SK-N-SH treated with all-trans-retinoic acid at 6 μM for 48 hours (cell line): ENCODE data around the gene TMEM119.

Experiments used
- ATAC-seq: fragments of 200-7000 bp; cut with Tn5 transposase; 3 replicates; pipeline ENCODE4 v1.9.1; 2020; ENCODE audit warnings: mild to moderate bottlenecking, moderate library complexity
- ARNTL ChIP-seq: fragments of 450-650 bp; formaldehyde crosslinking; IDR thresholded peaks from 2 replicates; pipeline ENCODE4 v1.5.0; 2020; ENCODE audit warnings: low read depth, mild to moderate bottlenecking, moderate library complexity, borderline replicate concordance
- BACH2 ChIP-seq: fragments of 250-450 bp; sonication (Bioruptor Pico); IDR thresholded peaks from 2 replicates; pipeline ENCODE4 v1.9.0; 2021; ENCODE audit warnings: mild to moderate bottlenecking, borderline replicate concordance
- CREB5 ChIP-seq: fragments of 250-450 bp; sonication (Bioruptor Pico); IDR thresholded peaks from 2 replicates; pipeline ENCODE4 v1.5.1; 2020; ENCODE audit warnings: low read depth, mild to moderate bottlenecking, moderate library complexity
- CSDC2 ChIP-seq: fragments of 250-450 bp; sonication (Bioruptor Pico); IDR thresholded peaks from 2 replicates; pipeline ENCODE4 v1.5.0; 2020; ENCODE audit warnings: mild to moderate bottlenecking, moderate library complexity
- CSRNP3 ChIP-seq: fragments of 250-450 bp; sonication (Bioruptor Pico); IDR thresholded peaks from 2 replicates; pipeline ENCODE4 v1.5.1; 2021; ENCODE audit warnings: mild to moderate bottlenecking, moderate library complexity
- ESRRG ChIP-seq: fragments of 250-450 bp; sonication (Bioruptor Pico); IDR thresholded peaks from 2 replicates; pipeline ENCODE4 v1.6.1; 2021; ENCODE audit warnings: mild to moderate bottlenecking
- GLIS3 ChIP-seq: fragments of 250-450 bp; sonication (Bioruptor Pico); IDR thresholded peaks from 2 replicates; pipeline ENCODE4 v1.5.0; 2020; ENCODE audit warnings: mild to moderate bottlenecking, moderate library complexity
- ISL1 ChIP-seq: fragments of 250-450 bp; sonication (Bioruptor Pico); IDR thresholded peaks from 2 replicates; pipeline ENCODE4 v2.1.2; 2022; ENCODE audit warnings: mild to moderate bottlenecking, moderate library complexity
- OSR1 ChIP-seq: fragments of 250-450 bp; sonication (Bioruptor Pico); IDR thresholded peaks from 2 replicates; pipeline ENCODE4 v1.8.0; 2022; ENCODE audit warnings: moderate library complexity, mild to moderate bottlenecking, inconsistent platforms
- PATZ1 ChIP-seq: fragments of 250-450 bp; sonication (Bioruptor Pico); IDR thresholded peaks from 2 replicates; pipeline ENCODE4 v1.8.0; 2020; ENCODE audit warnings: mild to moderate bottlenecking, moderate library complexity, borderline replicate concordance
- POU6F1 ChIP-seq: fragments of 250-450 bp; sonication (Bioruptor Pico); IDR thresholded peaks from 2 replicates; pipeline ENCODE4 v1.8.0; 2021; ENCODE audit warnings: low read depth, mild to moderate bottlenecking, moderate library complexity, borderline replicate concordance
- RARB ChIP-seq: fragments of 250-450 bp; sonication (Bioruptor Pico); IDR thresholded peaks from 2 replicates; pipeline ENCODE4 v1.8.0; 2021; ENCODE audit warnings: mild to moderate bottlenecking, moderate library complexity
- SNAI2 ChIP-seq: fragments of 250-450 bp; sonication (Bioruptor Pico); IDR thresholded peaks from 2 replicates; pipeline ENCODE4 v1.5.0; 2020; ENCODE audit warnings: mild to moderate bottlenecking, moderate library complexity
- TCF4 ChIP-seq: fragments of 250-450 bp; sonication (Bioruptor Pico); IDR thresholded peaks from 2 replicates; pipeline ENCODE4 v1.8.0; 2021; ENCODE audit warnings: mild to moderate bottlenecking, moderate library complexity, borderline replicate concordance
- TOX ChIP-seq: fragments of 250-450 bp; sonication (Bioruptor Pico); IDR thresholded peaks from 2 replicates; pipeline ENCODE4 v1.8.0; 2021; ENCODE audit warnings: mild to moderate bottlenecking, moderate library complexity, borderline replicate concordance
- TSHZ2 ChIP-seq: fragments of 250-450 bp; sonication (Bioruptor Pico); IDR thresholded peaks from 2 replicates; pipeline ENCODE4 v1.5.0; 2020; ENCODE audit warnings: mild to moderate bottlenecking, moderate library complexity
- ZFP3 ChIP-seq: fragments of 250-450 bp; sonication (Bioruptor Pico); IDR thresholded peaks from 2 replicates; pipeline ENCODE4 v1.5.0; 2020; ENCODE audit warnings: mild to moderate bottlenecking, moderate library complexity
- ZFP30 ChIP-seq: fragments of 450-650 bp; formaldehyde crosslinking; IDR thresholded peaks from 2 replicates; pipeline ENCODE4 v1.5.0; 2022; ENCODE audit warnings: mild to moderate bottlenecking, moderate library complexity
- ZNF565 ChIP-seq: fragments of 450-650 bp; formaldehyde crosslinking; conservative IDR thresholded peaks from 2 replicates; pipeline ENCODE4 v1.5.0; 2020; ENCODE audit warnings: low read depth, mild to moderate bottlenecking, moderate library complexity
- ZNF70 ChIP-seq: fragments of 450-650 bp; formaldehyde crosslinking; IDR thresholded peaks from 2 replicates; pipeline ENCODE4 v1.5.0; 2020; ENCODE audit warnings: mild to moderate bottlenecking, moderate library complexity
- ZNF8 ChIP-seq: fragments of 450-650 bp; formaldehyde crosslinking; IDR thresholded peaks from 2 replicates; pipeline ENCODE4 v1.5.0; 2020; ENCODE audit warnings: mild to moderate bottlenecking, moderate library complexity

Gene TMEM119

GRCh38 chr12:108638141-108638827 lies 40.4 kb upstream of the TMEM119 start:
- no peak for ATAC-seq
- no peak for TF ChIP-seq RARB
- no peak for TF ChIP-seq ZNF565 (CRISPR knock-in tag)
- no peak for TF ChIP-seq CSDC2 (CRISPR knock-in tag)
- no peak for TF ChIP-seq ESRRG (CRISPR knock-in tag)

GRCh38 chr12:108637222-108637971 lies 39.5 kb upstream of the TMEM119 start:
- TF ChIP-seq ZFP3 (no peak), ISL1 (CRISPR knock-in tag) (no peak), ARNTL (CRISPR knock-in tag) (no peak), GLIS3 (CRISPR knock-in tag) (no peak), TSHZ2 (CRISPR knock-in tag) (no peak), ZNF8 (no peak), BACH2 (no peak), SNAI2 (no peak), POU6F1 (CRISPR knock-in tag) (no peak), CSDC2 (CRISPR knock-in tag) (no peak), ZNF565 (CRISPR knock-in tag) (no peak), PATZ1 (no peak), ESRRG (CRISPR knock-in tag) (no peak), ZNF70 (CRISPR knock-in tag) (no peak)

GRCh38 chr12:108635997-108636808 lies 38.3 kb upstream of the TMEM119 start:
- ATAC-seq: no peak
- no peak for TF ChIP-seq TSHZ2 (CRISPR knock-in tag)
- no peak for TF ChIP-seq ZNF565 (CRISPR knock-in tag)
- no peak for TF ChIP-seq ARNTL (CRISPR knock-in tag)
- TF ChIP-seq ZNF8: no peak
- TF ChIP-seq OSR1: no peak
- TF ChIP-seq RARB: no peak
- TF ChIP-seq GLIS3 (CRISPR knock-in tag): no peak
- no peak for TF ChIP-seq ESRRG (CRISPR knock-in tag)
- no peak for TF ChIP-seq TOX
- no peak for TF ChIP-seq ZFP30
- TF ChIP-seq CREB5 (CRISPR knock-in tag): no peak
- no peak for TF ChIP-seq TCF4 (CRISPR knock-in tag)
- no peak for TF ChIP-seq CSRNP3 (CRISPR knock-in tag)
- no peak for TF ChIP-seq CSDC2 (CRISPR knock-in tag)

More at GRCh38 chr12:108637222-108637971, 39.5 kb upstream of the TMEM119 start:
- no peak for ATAC-seq
